ENCODE measurements around the gene PRCC. TPM values are rescaled to one million over a fixed set of nuclear protein-coding genes. Genes with fewer than 3 reads are reported as not detected.
"Not testable (repeated sequence)": the region's sequence is repeated elsewhere in the genome, so short reads cannot be mapped to it uniquely, and the experiment has no call there.

The PRCC gene
- total RNA-seq, 1 experiment from 2014 or later = 56.4 TPM

- DNase-seq = no peak
- no peak overlapping the region for H3K27ac ChIP-seq
- peaks cover 40% of the 10 kb centered on the region for H3K4me1 ChIP-seq
- no peaks in the 10 kb centered on the region for H3K9me3 ChIP-seq (replicated peaks)
- peak overlapping the region; percentile 94 for H3K4me3 ChIP-seq
- no peaks in the 10 kb centered on the region for H3K27me3 ChIP-seq
- H3K36me3 ChIP-seq = peaks cover 6% of the 10 kb centered on the region; the same call in 1 of the 2 replicates
Measured at GRCh38 chr1:156749419-156750118, 17.8 kb upstream of the PRCC start.

- DNase-seq = no peak
- Histone ChIP-seq H3K4me3 (peak overlapping the region; percentile 94), H3K27ac (peak overlapping the region; percentile 90), H3K27me3 (no peaks in the 10 kb centered on the region), H3K4me1 (peaks cover 40% of the 10 kb centered on the region), H3K36me3 (peaks cover 3% of the 10 kb centered on the region; the same call in 1 of the 2 replicates), H3K9me3 (replicated peaks) (no peaks in the 10 kb centered on the region)
Measured at GRCh38 chr1:156750191-156750672, 17.1 kb upstream of the PRCC start.

GRCh38 chr1:156750711-156751450, 16.5 kb upstream of the PRCC start:
- DNase-seq = peak; percentile 39 to 41
- Histone ChIP-seq H3K9me3 (replicated peaks) (no peaks in the 10 kb centered on the region), H3K4me3 (peak overlapping the region; percentile 94), H3K36me3 (no peaks in the 10 kb centered on the region), H3K27ac (peak overlapping the region; percentile 90), H3K4me1 (peaks cover 40% of the 10 kb centered on the region), H3K27me3 (no peaks in the 10 kb centered on the region)

- peaks cover 35% of the 10 kb centered on the region for H3K4me1 ChIP-seq
- H3K4me3 ChIP-seq = peak within 1 kb of the TSS; percentile 94
- H3K36me3 ChIP-seq = no peaks in the 10 kb centered on the region
- H3K27ac ChIP-seq = peak within 1 kb of the TSS; percentile 90
- DNase-seq = no peak
- no peaks in the 10 kb centered on the region for H3K9me3 ChIP-seq (replicated peaks)
- no peaks in the 10 kb centered on the region for H3K27me3 ChIP-seq
Measured at GRCh38 chr1:156751451-156751756, 15.9 kb upstream of the PRCC start, which contains the start of gene HDGF. Gene HDGF (minus strand): TSS chr1:156751675. CDS start chr1:156751429, 246 bp downstream.

GRCh38 chr1:156751757-156752481, 15.4 kb upstream of the PRCC start:
- peak overlapping the region; percentile 94 for H3K4me3 ChIP-seq
- H3K4me1 ChIP-seq = peaks cover 34% of the 10 kb centered on the region
- peak overlapping the region; percentile 86 for H3K27ac ChIP-seq
- H3K36me3 ChIP-seq = no peaks in the 10 kb centered on the region
- H3K27me3 ChIP-seq = no peaks in the 10 kb centered on the region
- DNase-seq = peak; percentile 95 to 97
- H3K9me3 ChIP-seq (replicated peaks) = no peaks in the 10 kb centered on the region

- Histone ChIP-seq H3K4me3 (peak overlapping the region; percentile 94), H3K27ac (no peak overlapping the region; the same call in 1 of the 2 replicates), H3K9me3 (replicated peaks) (no peaks in the 10 kb centered on the region), H3K27me3 (no peaks in the 10 kb centered on the region), H3K36me3 (no peaks in the 10 kb centered on the region), H3K4me1 (peaks cover 26% of the 10 kb centered on the region)
- DNase-seq = no peak
Measured at GRCh38 chr1:156752843-156753482, 14.4 kb upstream of the PRCC start.

GRCh38 chr1:156754219-156754618, 13.1 kb upstream of the PRCC start:
- Histone ChIP-seq H3K9me3 (replicated peaks) (no peaks in the 10 kb centered on the region), H3K4me1 (peaks cover 14% of the 10 kb centered on the region), H3K27me3 (no peaks in the 10 kb centered on the region), H3K27ac (no peak overlapping the region), H3K4me3 (no peak overlapping the region), H3K36me3 (no peaks in the 10 kb centered on the region)
- peak; percentile 64 to 77 for DNase-seq

- DNase-seq = no peak
- Histone ChIP-seq H3K27me3 (no peaks in the 10 kb centered on the region), H3K4me3 (no peak overlapping the region), H3K27ac (no peak overlapping the region), H3K4me1 (peaks cover 14% of the 10 kb centered on the region), H3K36me3 (no peaks in the 10 kb centered on the region), H3K9me3 (replicated peaks) (no peaks in the 10 kb centered on the region)
Measured at GRCh38 chr1:156755527-156755950, 11.8 kb upstream of the PRCC start.

GRCh38 chr1:156756355-156756754, 11.0 kb upstream of the PRCC start:
- DNase-seq = no peak
- Histone ChIP-seq H3K27me3 (no peaks in the 10 kb centered on the region), H3K4me3 (no peak overlapping the region), H3K4me1 (peaks cover 17% of the 10 kb centered on the region), H3K9me3 (replicated peaks) (no peaks in the 10 kb centered on the region), H3K27ac (no peak overlapping the region), H3K36me3 (no peaks in the 10 kb centered on the region)

- DNase-seq; H3K4me3 ChIP-seq; H3K27me3 ChIP-seq; H3K27ac ChIP-seq; H3K36me3 ChIP-seq; H3K9me3 ChIP-seq (replicated peaks): not testable (repeated sequence)
- H3K4me1 ChIP-seq = peaks cover 15% of the 10 kb centered on the region
Measured at GRCh38 chr1:156757572-156758253, 9.6 kb upstream of the PRCC start.

DNA sequence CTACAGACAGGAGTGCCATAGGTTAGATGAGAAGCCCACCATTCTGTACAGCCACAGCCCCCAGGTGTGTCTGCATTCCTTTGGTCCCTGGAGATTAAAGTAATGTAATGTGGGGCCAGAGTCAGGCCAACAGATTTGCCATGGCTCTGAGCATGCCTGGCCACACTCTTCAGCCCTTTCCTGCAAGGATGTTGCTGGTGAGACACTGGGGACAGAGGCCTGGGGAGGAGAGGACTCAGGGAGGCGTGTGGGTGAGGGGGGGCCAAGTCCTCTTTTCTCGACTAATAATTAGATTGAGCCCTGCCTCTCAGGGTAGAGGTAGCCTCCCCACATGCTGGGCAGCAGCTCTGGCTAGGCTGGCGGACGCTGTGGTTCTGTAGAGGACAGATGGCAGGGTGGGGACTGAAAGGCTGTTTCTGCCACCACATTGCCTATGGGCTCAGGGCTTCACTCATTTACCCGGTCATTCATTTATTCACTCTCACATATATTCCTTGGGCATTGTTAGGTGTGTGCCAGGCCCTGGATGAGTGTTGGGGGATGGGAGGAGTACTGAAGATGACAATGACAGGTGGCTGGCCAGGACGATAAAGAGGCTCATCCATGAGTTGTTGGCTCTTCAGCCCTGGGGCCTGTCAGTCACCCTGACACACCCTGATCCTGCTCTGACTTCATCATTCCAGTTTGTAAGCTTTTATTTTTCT, 7.1 kb upstream of the PRCC start:
- Histone ChIP-seq H3K4me3 (no peak overlapping the region), H3K27ac (no peak overlapping the region), H3K36me3 (no peaks in the 10 kb centered on the region), H3K27me3 (no peaks in the 10 kb centered on the region), H3K4me1 (peaks cover 10% of the 10 kb centered on the region), H3K9me3 (replicated peaks) (no peaks in the 10 kb centered on the region)
- peak in 1 of 2 experiments; percentile 38 for DNase-seq

DNA sequence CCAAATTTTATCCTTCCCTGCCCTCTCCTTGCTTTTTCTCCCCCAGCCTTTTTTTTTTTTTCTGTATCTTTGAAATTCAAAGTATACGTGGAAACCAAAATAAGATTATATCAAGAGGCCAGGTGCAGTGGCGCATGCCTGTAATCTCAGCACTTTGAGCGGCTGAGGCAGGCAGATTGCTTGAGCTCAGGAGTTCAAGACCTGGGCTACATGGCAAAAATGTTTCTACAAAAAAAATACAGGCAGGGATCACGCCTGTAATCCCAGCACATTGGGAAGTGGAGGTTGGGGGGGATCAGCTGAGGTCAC, 6.6 kb upstream of the PRCC start:
- H3K4me1 ChIP-seq = peaks cover 10% of the 10 kb centered on the region
- no peak overlapping the region for H3K4me3 ChIP-seq
- DNase-seq = no peak
- H3K27me3 ChIP-seq = no peaks in the 10 kb centered on the region
- no peak overlapping the region for H3K27ac ChIP-seq
- H3K9me3 ChIP-seq (replicated peaks) = no peaks in the 10 kb centered on the region
- no peaks in the 10 kb centered on the region for H3K36me3 ChIP-seq

GRCh38 chr1:156765136-156765535, 2.2 kb upstream of the PRCC start:
- DNase-seq; H3K27ac ChIP-seq; H3K4me3 ChIP-seq; H3K27me3 ChIP-seq; H3K36me3 ChIP-seq; H3K9me3 ChIP-seq (replicated peaks): not testable (repeated sequence)
- peaks cover 10% of the 10 kb centered on the region for H3K4me1 ChIP-seq

DNA sequence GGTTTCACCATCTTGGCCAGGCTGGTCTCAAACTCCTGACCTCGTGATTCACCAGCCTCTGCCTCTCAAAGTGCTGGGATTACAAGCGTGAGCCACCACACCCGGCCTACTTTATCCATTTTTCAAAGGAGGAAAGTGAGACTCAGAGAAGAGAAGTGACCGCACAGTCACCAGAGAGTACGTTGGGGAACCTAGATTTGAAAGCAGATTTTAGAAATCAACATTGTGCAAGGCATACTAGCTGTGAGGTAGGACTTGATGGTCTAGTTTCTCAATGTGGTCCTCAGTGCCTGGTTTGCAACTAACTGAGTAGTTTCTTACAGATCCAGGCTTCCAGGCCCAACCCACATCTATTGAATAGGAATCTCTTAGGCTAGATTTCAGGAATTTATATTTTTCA, 1.7 kb upstream of the PRCC start:
- no peak overlapping the region for H3K27ac ChIP-seq
- no peaks in the 10 kb centered on the region for H3K27me3 ChIP-seq
- H3K4me3 ChIP-seq = no peak overlapping the region
- H3K4me1 ChIP-seq = peaks cover 5% of the 10 kb centered on the region
- DNase-seq = no peak
- no peaks in the 10 kb centered on the region for H3K9me3 ChIP-seq (replicated peaks)
- H3K36me3 ChIP-seq = peaks cover 3% of the 10 kb centered on the region; the same call in 1 of the 2 replicates
